Measurements from ENCODE around the gene RAMP3.
"Not testable (repeated sequence)": the region's sequence is repeated elsewhere in the genome, so short reads cannot be mapped to it uniquely, and the experiment has no call there.

RAMP3 gene

GRCh38 chr7:45157653-45158401 lies at the start of gene RAMP3:
RAMP3 (plus strand) TSS chr7:45157791; CDS start chr7:45157829, 38 bp downstream.
- DNase-seq = no peak

DNA sequence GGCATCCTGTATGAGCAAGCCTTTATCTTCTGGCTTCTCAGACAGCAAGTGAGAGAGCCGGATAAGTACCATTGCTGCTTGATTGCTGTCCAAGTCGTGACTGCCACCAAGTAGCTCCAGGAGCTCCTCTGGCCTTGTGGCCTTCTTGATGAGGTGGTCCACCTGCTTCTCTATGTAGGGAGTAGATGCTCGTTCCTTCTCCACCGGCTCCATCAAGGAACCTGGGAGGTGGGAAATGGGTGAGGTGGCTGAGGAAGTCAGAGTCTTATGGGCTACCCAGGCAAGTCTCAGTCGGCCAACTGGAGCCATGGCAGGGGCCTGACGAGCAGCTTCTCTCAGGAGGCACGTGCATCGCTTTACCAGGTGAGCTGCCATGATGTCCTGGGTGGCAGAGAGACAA lies 48.7 kb upstream of the RAMP3 start:
- DNase-seq = no peak

DNA sequence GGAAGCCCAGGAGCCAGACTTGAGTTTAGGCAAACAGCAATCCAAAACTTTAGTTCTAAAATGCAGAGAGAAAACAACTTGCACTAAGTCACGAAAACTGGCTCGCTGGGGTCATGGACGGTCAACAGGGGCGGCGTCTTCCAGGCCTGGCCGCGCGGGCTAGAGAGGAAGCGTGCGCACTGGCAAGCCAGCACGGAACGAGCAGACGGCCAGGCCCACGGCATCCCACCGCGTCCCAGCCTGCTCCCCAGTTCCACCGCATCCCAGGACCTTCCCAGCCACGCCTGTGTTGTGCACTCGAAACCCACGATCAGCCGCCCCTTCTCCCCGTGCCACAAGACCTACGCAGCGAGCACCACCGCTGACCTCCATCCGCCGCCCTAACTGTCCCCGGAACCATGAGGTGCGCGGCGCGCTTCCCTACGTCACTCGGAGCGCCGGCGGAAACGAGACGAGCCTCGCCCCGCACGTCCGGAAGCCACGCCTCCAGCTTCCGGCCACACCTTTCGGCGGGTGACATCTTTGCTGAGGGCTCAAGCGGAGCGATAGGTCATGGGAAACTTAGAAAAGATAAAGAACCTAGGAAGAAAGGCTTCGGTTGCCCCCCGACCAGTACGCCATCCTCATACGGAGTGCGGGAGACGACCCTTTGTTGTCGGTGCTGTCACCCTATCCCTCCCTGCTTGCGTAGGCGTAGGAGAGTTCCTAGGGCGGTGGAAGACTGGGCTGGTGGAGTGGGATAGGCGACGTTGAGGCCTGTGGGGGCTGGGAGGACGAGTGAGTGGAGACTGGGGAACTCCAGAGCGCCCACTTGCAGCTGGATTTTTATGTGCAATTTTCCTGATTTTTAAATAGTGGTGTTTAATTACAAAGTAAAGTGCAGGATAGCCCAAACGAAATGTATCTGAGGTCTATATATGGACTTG lies 46.0 kb upstream of the RAMP3 start, which contains the start of gene TBRG4:
Gene TBRG4, minus strand, starts transcription at position 400 of the 926 bp plus-strand sequence. CDS start 2,460 bp downstream, outside the sequence.
- peak; percentile 92 to 94 for DNase-seq

- DNase-seq = no peak
Observed at GRCh38 chr7:45112648-45113047, 44.9 kb upstream of the RAMP3 start.

DNA sequence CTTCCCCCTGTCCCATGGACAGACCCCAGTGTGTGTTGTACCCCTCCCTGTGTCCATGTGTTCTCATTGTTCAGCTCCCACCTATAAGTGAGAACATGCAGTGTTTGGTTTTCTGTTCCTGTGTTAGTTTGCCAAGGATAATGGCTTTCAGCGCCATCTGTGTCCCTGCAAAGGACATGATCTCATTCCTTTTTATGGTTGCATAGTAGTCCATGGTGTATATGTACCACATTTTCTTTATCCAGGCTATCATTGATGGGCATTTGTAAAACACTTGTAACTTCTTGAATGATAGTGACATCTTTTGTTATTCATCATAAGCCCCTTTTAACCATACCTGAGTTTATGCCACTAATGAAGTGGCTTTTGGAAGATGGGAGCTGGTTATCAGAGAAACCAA lies 43.3 kb upstream of the RAMP3 start:
- DNase-seq = not testable (repeated sequence)

DNA sequence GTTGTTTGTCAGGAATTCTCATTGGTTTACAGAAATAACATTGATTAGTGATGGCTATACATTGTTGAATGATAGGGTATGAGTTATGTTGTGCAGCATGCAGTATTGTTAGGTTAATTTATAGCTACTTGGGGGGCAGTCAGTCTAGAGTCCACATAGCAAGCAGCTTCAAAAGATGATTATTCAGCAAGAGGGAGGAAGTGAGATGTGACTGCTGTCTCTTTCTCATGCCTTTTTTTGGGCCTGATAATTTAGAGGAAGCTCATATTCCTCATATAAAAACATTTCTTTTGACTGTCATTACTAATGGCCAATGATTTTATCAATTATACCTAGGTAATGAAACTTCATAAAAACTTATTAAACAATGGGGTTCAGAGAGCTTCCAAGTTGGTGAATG lies 42.7 kb upstream of the RAMP3 start:
- no peak for DNase-seq

DNA sequence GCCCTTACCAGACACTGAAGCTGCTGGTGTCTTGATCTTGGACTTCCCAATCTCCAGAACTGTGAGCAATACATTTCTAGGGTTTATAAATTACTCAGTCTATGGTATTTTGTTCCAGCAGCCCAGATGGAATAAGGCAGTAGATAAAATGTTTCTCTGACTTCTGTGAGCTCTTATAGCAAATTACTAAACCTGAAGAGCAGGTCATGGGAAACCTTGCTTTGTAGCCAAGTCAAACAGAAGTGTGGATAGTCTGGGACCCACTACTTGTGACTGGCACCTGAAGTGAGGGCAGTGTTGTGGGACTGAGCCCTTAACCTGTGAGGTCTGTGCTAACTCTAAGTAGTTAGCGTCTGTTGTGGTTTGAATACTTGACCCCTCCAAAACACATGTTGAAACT lies 41.5 kb upstream of the RAMP3 start:
- DNase-seq = no peak

DNA sequence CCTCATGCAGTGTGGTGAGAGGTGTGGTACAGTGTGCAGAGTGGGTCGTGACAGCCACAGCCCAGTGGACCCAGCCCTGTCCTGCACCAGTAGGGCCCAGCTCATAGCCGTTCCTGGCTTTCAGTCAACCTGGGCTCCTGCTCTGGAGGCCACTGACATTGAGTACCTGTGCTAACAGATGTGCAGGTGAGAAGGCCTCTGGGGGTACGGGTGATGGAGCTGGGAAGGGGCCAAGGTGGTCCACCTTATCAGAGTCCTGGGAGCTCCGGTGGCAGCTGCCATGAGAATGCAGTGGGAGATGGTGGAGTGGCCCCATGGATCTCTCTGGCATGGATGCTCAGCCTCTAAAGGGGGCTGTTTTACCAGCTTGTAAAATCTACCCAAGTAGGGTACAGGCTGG lies 40.0 kb upstream of the RAMP3 start:
- DNase-seq = no peak

DNA sequence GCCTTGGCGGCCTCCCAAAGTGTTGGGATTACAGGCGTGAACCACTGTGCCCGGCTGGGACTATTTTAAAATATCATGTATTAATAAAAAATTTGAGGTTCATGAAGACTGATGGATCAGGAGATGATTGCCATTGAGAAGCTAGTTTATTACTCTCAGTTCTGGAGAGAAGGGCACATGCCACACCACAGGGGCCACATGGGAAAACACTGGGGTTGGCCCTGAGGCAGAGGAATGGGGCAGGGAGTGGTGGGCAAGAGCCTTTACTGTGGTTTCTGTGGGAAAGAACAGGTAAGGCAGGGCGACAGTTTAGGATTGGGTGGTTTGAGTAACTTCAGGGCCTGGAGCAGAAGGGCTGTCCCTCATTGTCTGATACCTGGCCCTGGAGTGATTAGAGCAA lies 39.3 kb upstream of the RAMP3 start:
- DNase-seq = no peak

DNA sequence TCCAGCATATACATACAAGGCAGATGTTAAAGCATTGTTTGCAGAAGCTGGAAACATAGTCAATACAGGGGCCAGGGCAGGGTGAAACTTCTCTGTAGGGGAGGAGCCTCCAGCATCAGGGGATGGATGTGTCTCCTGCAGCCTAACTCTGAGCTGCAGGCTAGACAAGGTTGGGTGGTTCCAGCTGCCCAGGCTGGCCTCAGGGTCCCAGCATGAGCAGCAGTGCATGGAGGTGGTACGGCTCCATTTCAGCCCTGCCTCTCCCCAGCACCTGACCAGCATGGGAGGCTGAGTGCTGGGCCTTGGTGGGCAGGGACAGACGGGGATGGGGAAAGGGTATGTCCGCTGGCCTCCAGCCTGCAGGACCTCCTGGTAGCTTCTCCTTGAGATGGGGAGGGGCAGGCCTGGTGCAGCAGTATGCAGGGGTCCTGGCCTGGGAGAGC lies 38.7 kb upstream of the RAMP3 start:
- DNase-seq = no peak

GRCh38 chr7:45119550-45119949 lies 38.0 kb upstream of the RAMP3 start:
- no peak for DNase-seq

DNA sequence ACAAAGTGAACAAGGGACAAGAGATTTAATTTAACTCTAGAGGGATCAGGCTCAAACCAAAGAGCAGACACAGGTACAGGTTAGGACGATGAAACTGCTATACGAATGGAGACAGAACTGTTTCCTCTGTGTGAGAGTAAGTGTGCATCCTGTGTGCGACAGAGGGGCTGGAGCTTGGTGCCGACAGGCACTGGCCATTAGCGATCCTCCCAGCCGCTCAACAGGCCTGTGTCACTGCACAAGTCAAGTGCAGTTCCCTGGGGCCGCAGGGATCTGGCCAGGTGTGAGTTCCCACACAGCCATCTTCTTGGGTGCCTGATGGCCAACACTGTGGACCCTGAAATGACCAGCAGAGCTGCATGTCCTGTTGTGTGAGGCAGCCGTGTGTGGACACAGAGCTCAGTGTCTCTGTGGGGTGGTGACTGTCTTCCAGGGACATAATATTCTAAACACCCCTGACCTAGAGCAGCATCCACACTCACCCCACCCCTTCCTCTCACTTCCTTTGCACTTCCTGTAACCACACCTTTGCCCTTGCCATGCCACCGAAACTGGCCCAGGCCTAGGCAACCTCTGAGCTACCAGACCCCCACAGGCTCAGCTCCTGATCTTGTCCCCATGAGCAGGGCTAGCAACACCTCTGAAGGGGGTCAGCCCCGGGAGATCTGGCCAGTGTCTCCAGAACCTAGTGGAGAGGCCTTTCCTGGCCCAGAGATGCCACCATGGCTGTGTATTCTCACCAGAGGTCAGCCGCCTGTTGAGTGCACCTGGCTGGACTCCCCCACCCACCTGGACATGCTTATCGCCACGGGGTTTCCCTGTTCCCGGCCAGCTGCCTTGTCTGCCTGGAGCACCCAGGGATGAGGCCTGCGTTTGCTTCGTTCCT lies 34.4 kb upstream of the RAMP3 start:
- DNase-seq = peak in 1 of 2 donors; percentile 46

DNA sequence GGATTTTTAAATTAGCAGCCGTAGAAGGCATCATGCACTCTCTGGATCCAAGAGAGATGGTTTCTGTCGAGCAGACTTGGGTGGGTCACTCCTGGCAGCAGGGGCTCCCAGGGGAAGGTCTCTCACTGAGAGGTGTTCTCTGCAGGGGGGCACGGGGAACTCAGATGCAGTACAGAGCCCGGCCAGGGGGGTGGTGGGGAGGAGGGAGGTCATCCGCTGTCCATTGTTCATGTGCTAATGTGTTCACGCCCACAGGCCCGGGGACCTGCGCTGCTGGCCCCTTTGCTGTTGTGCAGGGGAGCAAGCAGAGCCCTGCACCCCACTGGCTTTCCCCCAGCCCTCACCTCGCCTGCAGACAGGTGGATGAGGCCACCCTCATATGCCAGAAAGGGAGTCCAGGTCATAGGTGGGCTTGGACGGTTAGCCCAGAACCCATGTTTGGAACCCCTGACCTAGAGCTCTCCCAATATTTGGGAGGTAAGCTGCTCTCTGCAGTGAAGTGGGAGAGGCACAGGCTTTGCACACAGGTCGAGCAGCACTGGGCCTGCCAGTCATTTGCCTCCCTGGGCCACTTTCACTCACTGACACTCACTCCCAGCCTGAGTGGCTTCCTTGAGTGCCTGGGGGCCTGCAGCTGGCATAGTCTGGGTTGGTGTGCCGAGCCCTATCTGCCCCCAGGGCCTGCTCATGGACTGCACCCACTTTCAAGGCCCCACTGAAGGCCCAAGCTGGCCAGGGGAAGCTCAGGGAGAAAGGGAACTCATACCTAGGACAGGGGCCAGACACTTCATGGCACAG lies 33.5 kb upstream of the RAMP3 start:
- no peak for DNase-seq

DNA sequence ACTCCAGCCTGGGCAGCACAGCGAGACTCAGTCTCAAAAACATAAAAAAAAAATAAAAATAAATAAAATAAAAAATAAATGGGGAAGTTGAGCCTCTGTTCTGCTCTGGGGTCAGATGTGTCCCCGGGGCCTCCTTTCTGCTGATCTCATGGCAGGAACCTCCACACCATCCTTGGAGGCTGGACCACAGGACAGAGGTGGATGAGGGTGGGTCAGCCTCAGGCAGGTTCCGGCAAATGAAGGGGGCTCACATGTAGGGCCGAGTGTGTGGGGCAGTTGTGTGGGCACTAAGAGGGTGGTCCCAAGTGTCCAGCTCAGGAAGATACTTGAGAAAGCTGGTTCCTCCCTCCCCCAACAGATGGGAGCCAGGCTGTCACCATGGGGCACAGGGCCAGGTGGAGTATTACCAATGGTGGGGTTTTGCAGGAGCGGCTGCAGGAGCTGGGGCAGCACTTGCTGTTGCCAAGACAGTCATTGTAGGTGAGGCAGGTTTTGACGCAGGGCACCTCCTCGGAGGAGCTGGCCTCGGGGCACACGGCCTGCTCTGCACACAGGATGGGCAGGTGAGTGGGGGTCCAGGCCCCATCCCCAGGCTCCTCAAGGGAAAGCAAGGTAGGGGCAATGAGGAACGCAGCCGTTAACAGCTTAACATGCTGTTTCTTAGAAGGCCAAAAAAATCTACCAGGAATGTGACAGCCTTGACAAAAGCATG lies 32.2 kb upstream of the RAMP3 start:
- DNase-seq = no peak

- DNase-seq = no peak
Observed at GRCh38 chr7:45126201-45126600, 31.4 kb upstream of the RAMP3 start.

DNA sequence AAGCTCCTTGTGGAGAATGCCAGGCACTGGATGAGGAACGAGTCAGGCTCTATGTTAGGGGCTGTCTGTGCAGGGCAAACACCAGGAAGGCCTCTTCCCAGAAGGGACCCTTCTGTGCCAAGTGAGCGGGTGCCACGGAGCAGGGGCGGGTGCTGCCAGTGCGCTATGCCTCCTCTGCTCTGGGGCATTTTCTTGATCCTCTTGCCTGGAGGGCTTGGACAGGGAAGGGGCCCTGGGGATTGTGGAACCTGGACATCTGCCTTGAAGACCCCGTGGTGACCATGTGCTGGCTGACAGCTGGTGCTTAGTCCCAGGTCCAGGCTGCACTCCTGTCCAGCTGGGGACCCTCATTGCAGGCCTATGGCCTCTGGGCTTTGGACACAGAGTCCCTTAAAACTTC lies 30.7 kb upstream of the RAMP3 start:
- DNase-seq = no peak

- no peak for DNase-seq
Observed at GRCh38 chr7:45129181-45129800, 28.3 kb upstream of the RAMP3 start.

GRCh38 chr7:45129906-45130305 lies 27.7 kb upstream of the RAMP3 start:
- no peak for DNase-seq

DNA sequence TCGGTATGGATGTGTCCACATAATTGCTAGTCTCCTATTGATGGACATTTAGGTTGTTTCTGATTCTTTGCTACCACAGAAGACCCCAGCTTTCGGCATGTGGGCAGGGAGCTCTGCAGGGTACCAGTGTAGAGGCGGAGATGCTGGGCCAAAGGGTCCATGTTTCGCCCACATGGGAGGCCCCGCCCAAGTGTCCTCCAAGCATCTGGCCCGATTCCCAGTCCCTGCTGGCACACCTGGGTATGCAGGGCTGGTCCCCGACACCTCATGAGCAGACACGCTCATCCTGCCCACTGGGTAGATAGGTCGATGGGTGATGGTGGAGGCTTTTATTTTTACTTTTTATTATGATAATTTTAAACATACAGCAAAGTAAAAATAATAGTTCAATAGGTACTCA lies 26.7 kb upstream of the RAMP3 start:
- no peak for DNase-seq

DNA sequence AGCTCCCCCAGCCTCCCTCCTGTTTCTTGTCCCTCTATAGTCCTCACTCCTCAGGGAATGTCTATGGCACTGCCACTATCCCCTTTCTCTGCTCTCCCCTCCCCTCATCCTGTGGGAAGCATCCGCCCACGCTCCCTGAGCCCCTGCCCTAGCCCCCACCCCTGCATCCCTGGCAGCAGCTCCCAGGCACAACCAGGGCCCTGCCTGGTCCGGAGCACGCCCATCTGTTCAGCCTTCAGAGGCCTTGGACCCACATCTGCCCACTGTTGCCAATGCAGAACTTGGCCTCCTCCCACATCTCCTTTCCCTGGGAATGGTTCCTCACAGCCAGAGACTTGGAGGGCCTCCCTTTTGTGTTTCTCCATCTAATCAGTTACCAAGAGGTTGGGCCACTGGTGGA lies 25.7 kb upstream of the RAMP3 start:
- no peak for DNase-seq
